Activated CD8-positive, alpha-beta T cell treated with anti-CD3 and anti-CD28 coated beads for 36 hours (primary cell): ENCODE measurements around the gene IRGC. TPM values are rescaled to one million over a fixed set of nuclear protein-coding genes. Genes with fewer than 3 reads are reported as not detected.

Source experiments
- ATAC-seq: fragments of 200-7000 bp; cut with Tn5 transposase; one replicate; pipeline ENCODE4 v1.10.0; 2021; ENCODE audit warnings: mild to moderate bottlenecking, moderate library complexity
- CTCF ChIA-PET: fragments of 350-600 bp; sonication (Branson Sonifier 250); formaldehyde crosslinking; loops from one replicate; lab custom pipeline; 2021; ENCODE audit warnings: antibody characterized with exemption; lab: Charles Lee
- POLR2A ChIA-PET: fragments of 350-600 bp; sonication (Branson Sonifier 250); formaldehyde crosslinking; loops from one replicate; lab custom pipeline; 2021; ENCODE audit warnings: antibody characterized with exemption; lab: Charles Lee
- DNase-seq: peaks from one replicate; pipeline ENCODE4 v3.0.0-alpha.2; 2020
- H3K27ac Mint-ChIP-seq: one replicate; pipeline ENCODE4 v1.8.0; 2021; ENCODE audit warnings: mild to moderate bottlenecking, mixed read lengths
- H3K27me3 Mint-ChIP-seq: one replicate; pipeline ENCODE4 v1.8.0; 2021; ENCODE audit warnings: mixed read lengths
- H3K36me3 Mint-ChIP-seq: one replicate; pipeline ENCODE4 v1.8.0; 2021; ENCODE audit warnings: low read depth, mixed read lengths
- H3K4me1 Mint-ChIP-seq: one replicate; pipeline ENCODE4 v1.8.0; 2021; ENCODE audit warnings: low read depth, mixed read lengths
- H3K4me3 Mint-ChIP-seq: one replicate; pipeline ENCODE4 v1.8.0; 2021; ENCODE audit warnings: mild to moderate bottlenecking, moderate library complexity, mixed read lengths
- H3K9me3 Mint-ChIP-seq: one replicate; pipeline ENCODE4 v1.8.0; 2021; ENCODE audit warnings: mixed read lengths
- CTCF ChIP-seq: fragments of 200-600 bp; IDR thresholded peaks from one replicate; pipeline ENCODE4 v1.8.0; 2022; ENCODE audit warnings: antibody characterized with exemption, mild to moderate bottlenecking
- intact Hi-C: fragments of 100-400 bp; cut with micrococcal nuclease; formaldehyde crosslinking; loops from one replicate; pipeline ENCODE4 v1.10.0; 2022
- total RNA-seq, 2 experiments: library from RNA; stranded (reverse); gene quantifications; one replicate each; pipeline ENCODE4 v1.2.3, GENCODE V29; 2021

IRGC gene
- total RNA-seq, 2 experiments from 2014 or later: not detected

- no peak for ATAC-seq
- CTCF ChIA-PET: interaction anchor here (0.7 kb wide), 1 partner anchor 89 kb away, joined by 3 read pairs; no protein-coding TSS in a partner anchor
- H3K27me3 Mint-ChIP-seq: no peaks in the 10 kb centered on the region
Observed at GRCh38 chr19:43682824-43683661, 32.8 kb upstream of the IRGC start.

GRCh38 chr19:43683905-43684304 is 32.0 kb upstream of the IRGC start:
- ChIA-PET CTCF (no interaction called here), POLR2A (no interaction called here)
- H3K27me3 Mint-ChIP-seq: no peaks in the 10 kb centered on the region
- no peak overlapping the region for H3K4me3 Mint-ChIP-seq
- peaks cover 3% of the 10 kb centered on the region for H3K4me1 Mint-ChIP-seq
- no peak overlapping the region for H3K27ac Mint-ChIP-seq
- H3K36me3 Mint-ChIP-seq: no peaks in the 10 kb centered on the region
- intact Hi-C loops: no loop called here
- no peak for TF ChIP-seq CTCF
- ATAC-seq (no peak), DNase-seq (no peak)
- no peaks in the 10 kb centered on the region for H3K9me3 Mint-ChIP-seq

More at GRCh38 chr19:43682824-43683661, 32.8 kb upstream of the IRGC start:
- H3K4me3 Mint-ChIP-seq: no peak overlapping the region
- POLR2A ChIA-PET: no interaction called here
- intact Hi-C loops: no loop called here
- H3K4me1 Mint-ChIP-seq: peaks cover 3% of the 10 kb centered on the region
- H3K9me3 Mint-ChIP-seq: no peaks in the 10 kb centered on the region
- no peak for TF ChIP-seq CTCF
- no peak for DNase-seq
- H3K36me3 Mint-ChIP-seq: no peaks in the 10 kb centered on the region
- no peak overlapping the region for H3K27ac Mint-ChIP-seq

GRCh38 chr19:43684326-43684725 is 31.6 kb upstream of the IRGC start:
- intact Hi-C loops: no loop called here
- Mint-ChIP-seq H3K4me3 (no peak overlapping the region), H3K27ac (no peak overlapping the region), H3K36me3 (no peaks in the 10 kb centered on the region), H3K4me1 (peaks cover 3% of the 10 kb centered on the region), H3K9me3 (no peaks in the 10 kb centered on the region), H3K27me3 (no peaks in the 10 kb centered on the region)
- no peak for TF ChIP-seq CTCF
- ATAC-seq: no peak
- no peak for DNase-seq
- ChIA-PET POLR2A (interaction anchor here (0.5 kb wide), 1 partner anchor 9 kb away, joined by 3 read pairs; no protein-coding TSS in a partner anchor), CTCF (interaction anchor here (1.2 kb wide), 1 partner anchor 16 kb away, joined by 3 read pairs; no protein-coding TSS in a partner anchor)

GRCh38 chr19:43687660-43687997 is 28.2 kb upstream of the IRGC start:
- TF ChIP-seq CTCF: no peak
- Mint-ChIP-seq H3K4me3 (no peak overlapping the region), H3K9me3 (peaks cover 13% of the 10 kb centered on the region), H3K36me3 (peaks cover 2% of the 10 kb centered on the region), H3K27me3 (peaks cover 2% of the 10 kb centered on the region), H3K4me1 (peaks cover 3% of the 10 kb centered on the region), H3K27ac (no peak overlapping the region)
- POLR2A ChIA-PET: interaction anchor here (0.7 kb wide), 1 partner anchor 9 kb away, joined by 4 read pairs; no protein-coding TSS in a partner anchor
- DNase-seq (no peak), ATAC-seq (no peak)
- intact Hi-C loops: no loop called here
- CTCF ChIA-PET: interaction anchor here (1.2 kb wide), 2 partner anchors 8 to 19 kb away, joined by 3 read pairs; no protein-coding TSS in a partner anchor
